Activated CD4-positive, alpha-beta T cell treated with anti-CD3 and anti-CD28 coated beads, Interleukin-2, amount 10 ng/mL, durations not matched to agents 7 days and 5 days (primary cell): ENCODE results near the gene SETD4. TPM values are rescaled to one million over a fixed set of nuclear protein-coding genes. Genes with fewer than 3 reads are reported as not detected.
"Not testable (repeated sequence)": the region's sequence is repeated elsewhere in the genome, so short reads cannot be mapped to it uniquely, and the experiment has no call there.

Experiments used
- CTCF ChIA-PET: fragments of 350-600 bp; sonication (Branson Sonifier 250); formaldehyde crosslinking; loops from one replicate; lab custom pipeline; 2021; ENCODE audit warnings: antibody characterized with exemption; lab: Charles Lee
- POLR2A ChIA-PET: fragments of 350-600 bp; sonication (Branson Sonifier 250); formaldehyde crosslinking; loops from one replicate; lab custom pipeline; 2021; ENCODE audit warnings: antibody characterized with exemption; lab: Charles Lee
- DNase-seq: peaks from one replicate; pipeline ENCODE4 v3.0.0-alpha.2; 2020
- H3K27ac Mint-ChIP-seq: one replicate; pipeline ENCODE4 v1.8.0; 2021; ENCODE audit warnings: mild to moderate bottlenecking, moderate library complexity, mixed read lengths
- H3K27me3 Mint-ChIP-seq: one replicate; pipeline ENCODE4 v1.8.0; 2021; ENCODE audit warnings: mixed read lengths
- H3K36me3 Mint-ChIP-seq: one replicate; pipeline ENCODE4 v1.8.0; 2021; ENCODE audit warnings: low read depth, mixed read lengths
- H3K4me1 Mint-ChIP-seq: one replicate; pipeline ENCODE4 v1.8.0; 2021; ENCODE audit warnings: mixed read lengths
- H3K4me3 Mint-ChIP-seq: one replicate; pipeline ENCODE4 v1.8.0; 2021; ENCODE audit warnings: mild to moderate bottlenecking, moderate library complexity, mixed read lengths
- H3K9me3 Mint-ChIP-seq: one replicate; pipeline ENCODE4 v1.8.0; 2021; ENCODE audit warnings: mixed read lengths
- total RNA-seq, 2 experiments: library from RNA; stranded (reverse); gene quantifications; one replicate each; pipeline ENCODE4 v1.2.3, GENCODE V29; 2021

SETD4 gene
- total RNA-seq, 2 experiments from 2014 or later, result 15.7 to 19.4 TPM

DNA sequence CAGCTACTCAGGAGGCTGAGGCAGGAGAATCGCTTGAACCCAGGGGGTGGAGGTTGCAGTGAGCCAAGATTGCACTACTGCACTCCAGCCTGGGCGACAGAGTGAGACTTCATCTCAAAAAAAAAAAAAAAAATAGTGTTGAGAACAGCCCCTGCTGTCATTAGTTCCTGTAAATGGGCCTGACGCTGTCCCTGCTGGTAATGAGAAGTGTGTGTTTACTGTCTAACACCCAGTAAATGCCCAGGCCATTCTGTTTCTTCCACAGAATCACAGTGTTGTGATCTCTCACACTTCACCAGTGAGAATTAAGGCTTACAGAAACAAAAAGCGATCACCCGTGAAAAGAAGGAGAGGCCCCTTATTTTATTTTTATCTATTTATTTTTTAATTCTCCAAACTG is 13.6 kb upstream of the SETD4 start:
- Mint-ChIP-seq H3K36me3 (peaks cover 54% of the 10 kb centered on the region), H3K4me1 (peaks cover 73% of the 10 kb centered on the region)
- CTCF ChIA-PET, result interaction anchor here (0.7 to 1.2 kb wide), 2 partner anchors 17 to 570 kb away, joined by 3 to 6 read pairs; no protein-coding TSS in a partner anchor
- POLR2A ChIA-PET, result interaction anchor here (0.6 kb wide), 1 partner anchor 330 kb away, joined by 3 read pairs; no protein-coding TSS in a partner anchor
- H3K4me3 Mint-ChIP-seq, DNase-seq, H3K27me3 Mint-ChIP-seq, H3K27ac Mint-ChIP-seq, H3K9me3 Mint-ChIP-seq: not testable (repeated sequence)

DNA sequence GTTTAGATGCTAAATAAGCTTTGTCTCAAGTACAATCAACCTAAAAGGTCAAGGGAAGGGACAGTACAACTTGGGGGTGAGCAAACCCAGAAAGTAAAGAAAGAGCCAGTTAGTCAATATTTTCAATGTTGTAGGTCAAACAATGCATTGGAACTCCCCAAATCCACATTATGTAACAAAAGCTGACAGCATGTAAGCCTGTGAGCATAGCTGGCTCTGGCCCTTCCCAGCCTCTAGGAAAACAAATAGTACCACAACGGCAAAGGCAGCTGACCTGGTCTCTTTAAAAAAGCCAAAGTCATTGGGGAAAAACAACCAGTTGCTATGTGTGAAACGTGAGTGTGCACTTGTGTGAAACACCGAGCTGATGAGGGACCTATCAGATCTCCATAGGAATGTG is 12.9 kb upstream of the SETD4 start:
- Mint-ChIP-seq H3K27ac (no peak overlapping the region), H3K27me3 (no peaks in the 10 kb centered on the region), H3K9me3 (peaks cover 8% of the 10 kb centered on the region), H3K4me1 (peaks cover 68% of the 10 kb centered on the region), H3K4me3 (no peak overlapping the region), H3K36me3 (peaks cover 51% of the 10 kb centered on the region)
- CTCF ChIA-PET, result interaction anchor here (1.2 kb wide), 1 partner anchor 17 kb away, joined by 3 read pairs; no protein-coding TSS in a partner anchor
- POLR2A ChIA-PET, result no interaction called here
- no peak for DNase-seq

DNA sequence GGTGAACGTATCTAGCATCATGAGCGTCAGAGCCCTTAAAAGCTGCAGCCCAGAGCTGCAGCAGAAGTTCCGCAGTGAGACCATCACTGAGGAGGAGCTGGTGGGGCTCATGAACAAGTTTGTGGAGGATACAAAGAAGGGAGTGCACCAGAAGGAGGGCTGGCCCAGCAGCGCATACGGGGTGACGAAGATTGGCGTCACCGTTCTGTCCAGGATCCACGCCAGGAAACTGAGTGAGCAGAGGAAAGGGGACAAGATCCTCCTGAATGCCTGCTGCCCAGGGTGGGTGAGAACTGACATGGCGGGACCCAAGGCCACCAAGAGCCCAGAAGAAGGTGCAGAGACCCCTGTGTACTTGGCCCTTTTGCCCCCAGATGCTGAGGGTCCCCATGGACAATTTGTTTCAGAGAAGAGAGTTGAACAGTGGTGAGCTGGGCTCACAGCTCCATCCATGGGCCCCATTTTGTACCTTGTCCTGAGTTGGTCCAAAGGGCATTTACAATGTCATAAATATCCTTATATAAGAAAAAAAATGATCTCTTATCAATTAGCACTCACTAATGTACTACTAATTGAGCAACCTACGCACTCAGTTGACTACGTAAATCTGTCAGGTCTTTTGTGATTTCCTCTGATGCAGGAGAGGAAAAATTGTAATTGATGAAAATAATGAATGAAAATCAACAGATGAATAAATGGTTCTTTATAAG is 12.3 kb upstream of the SETD4 start:
- Mint-ChIP-seq H3K4me1 (peaks cover 63% of the 10 kb centered on the region), H3K4me3 (no peak overlapping the region), H3K27ac (peak overlapping the region; percentile 28), H3K9me3 (peaks cover 10% of the 10 kb centered on the region), H3K36me3 (peaks cover 51% of the 10 kb centered on the region), H3K27me3 (peaks cover under 1% of the 10 kb centered on the region)
- CTCF ChIA-PET, result interaction anchor here (0.5 to 1.2 kb wide), 3 partner anchors 16 to 654 kb away, joined by 3 read pairs; no protein-coding TSS in a partner anchor
- POLR2A ChIA-PET, result no interaction called here
- DNase-seq, result no peak

DNA sequence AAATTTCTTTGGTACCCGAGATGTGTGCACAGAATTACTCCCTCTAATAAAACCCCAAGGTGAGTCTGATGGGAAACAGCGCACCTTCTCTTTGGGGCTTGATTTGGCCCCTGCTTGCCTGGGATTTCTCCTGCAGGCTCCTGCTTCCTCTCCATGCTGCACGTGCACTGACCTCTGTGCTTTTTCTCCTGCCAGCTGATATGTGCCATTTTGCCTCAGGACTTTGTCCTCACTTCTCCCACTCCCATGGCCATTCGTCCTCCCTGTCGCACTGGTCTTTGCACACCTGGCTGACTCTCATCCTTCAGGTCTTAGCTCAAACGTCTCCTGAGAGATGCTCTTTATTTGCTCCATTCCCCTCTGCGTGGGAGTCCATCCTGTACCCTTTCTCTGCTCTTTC is 10.7 kb upstream of the SETD4 start:
- H3K27ac Mint-ChIP-seq, result peak overlapping the region; percentile 90
- peaks cover 52% of the 10 kb centered on the region for H3K4me1 Mint-ChIP-seq
- no peak for DNase-seq
- POLR2A ChIA-PET, result no interaction called here
- peaks cover 50% of the 10 kb centered on the region for H3K36me3 Mint-ChIP-seq
- peaks cover 14% of the 10 kb centered on the region for H3K9me3 Mint-ChIP-seq
- CTCF ChIA-PET, result interaction anchor here (0.9 to 1.2 kb wide), 2 partner anchors 11 to 35 kb away, joined by 3 read pairs; no protein-coding TSS in a partner anchor
- H3K4me3 Mint-ChIP-seq, result peak overlapping the region; percentile 81
- H3K27me3 Mint-ChIP-seq, result peaks cover 4% of the 10 kb centered on the region

DNA sequence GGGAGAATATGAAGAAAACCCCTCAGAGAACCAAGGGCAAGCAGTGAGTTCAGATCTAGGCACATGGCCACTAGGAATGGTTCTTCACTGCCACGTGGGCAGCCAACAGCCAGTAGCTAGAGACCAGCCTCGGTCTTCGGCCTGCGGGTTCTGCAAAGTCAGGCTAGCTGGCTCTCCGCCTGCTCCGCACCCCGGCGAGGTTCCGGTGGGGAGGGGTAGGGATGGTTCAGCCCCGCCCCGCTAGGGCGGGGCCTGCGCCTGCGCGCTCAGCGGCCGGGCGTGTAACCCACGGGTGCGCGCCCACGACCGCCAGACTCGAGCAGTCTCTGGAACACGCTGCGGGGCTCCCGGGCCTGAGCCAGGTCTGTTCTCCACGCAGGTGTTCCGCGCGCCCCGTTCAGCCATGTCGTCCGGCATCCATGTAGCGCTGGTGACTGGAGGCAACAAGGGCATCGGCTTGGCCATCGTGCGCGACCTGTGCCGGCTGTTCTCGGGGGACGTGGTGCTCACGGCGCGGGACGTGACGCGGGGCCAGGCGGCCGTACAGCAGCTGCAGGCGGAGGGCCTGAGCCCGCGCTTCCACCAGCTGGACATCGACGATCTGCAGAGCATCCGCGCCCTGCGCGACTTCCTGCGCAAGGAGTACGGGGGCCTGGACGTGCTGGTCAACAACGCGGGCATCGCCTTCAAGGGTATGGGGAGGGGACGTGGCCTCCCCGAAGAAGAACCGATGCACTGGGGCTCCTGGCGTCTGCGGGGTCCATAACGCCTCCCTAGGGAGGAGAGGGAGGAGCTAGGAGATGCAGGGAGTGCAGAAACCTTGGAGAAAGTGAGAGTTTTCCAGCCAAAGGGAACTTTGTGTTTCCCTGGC is 9.6 kb upstream of the SETD4 start, which contains the start of gene CBR1:
Gene CBR1 (plus strand): TSS at position 312 of the 871 bp plus-strand sequence. CDS start 92 bp downstream, at position 404.
- peak; percentile 91 for DNase-seq
- Mint-ChIP-seq H3K27ac (peak within 1 kb of the TSS; percentile 90), H3K4me3 (peak within 1 kb of the TSS; percentile 81), H3K9me3 (peaks cover 16% of the 10 kb centered on the region), H3K36me3 (peaks cover 45% of the 10 kb centered on the region), H3K4me1 (peaks cover 49% of the 10 kb centered on the region), H3K27me3 (peaks cover 4% of the 10 kb centered on the region)
- POLR2A ChIA-PET, result interaction anchor here (0.5 to 0.6 kb wide), 2 partner anchors 10 to 67 kb away, joined by 3 to 5 read pairs; partner anchors contain the start of gene SETD4
- CTCF ChIA-PET, result interaction anchor here (0.8 to 1.6 kb wide), 6 partner anchors 8 to 18 kb away, joined by 3 to 6 read pairs (median 4); partner anchors contain the start of gene SETD4

DNA sequence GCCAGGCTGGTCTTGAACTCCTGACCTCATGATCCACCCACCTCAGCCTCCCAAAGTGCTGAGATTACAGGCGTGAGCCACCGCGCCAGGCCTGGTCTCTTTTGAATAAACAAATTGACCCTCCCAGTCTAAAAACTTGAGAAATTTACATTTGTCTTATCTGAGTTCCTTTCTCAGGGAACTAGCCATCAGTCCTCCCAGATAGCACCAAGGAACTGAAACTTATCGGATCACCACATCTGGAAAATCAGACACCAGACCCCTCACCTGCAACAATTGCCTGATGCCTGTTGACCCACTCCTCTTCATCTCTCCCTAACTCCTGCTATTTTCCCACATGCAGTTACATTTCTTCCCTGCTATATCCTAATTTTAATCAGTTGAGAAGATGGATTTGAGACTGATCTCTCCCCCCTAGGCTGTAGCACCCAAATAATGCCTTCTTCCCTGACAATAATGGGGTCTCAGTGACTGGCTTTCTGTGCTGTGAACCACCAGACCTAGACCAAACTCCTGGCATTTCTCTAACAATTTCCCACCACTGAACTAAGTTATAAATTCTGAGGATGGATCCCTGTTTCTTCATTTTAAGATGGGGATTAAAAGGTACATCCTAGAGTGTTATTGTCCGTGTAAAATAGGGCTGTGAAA is 8.5 kb upstream of the SETD4 start:
- Mint-ChIP-seq H3K27me3 (peaks cover 4% of the 10 kb centered on the region), H3K4me1 (peaks cover 49% of the 10 kb centered on the region), H3K9me3 (peaks cover 16% of the 10 kb centered on the region), H3K36me3 (peaks cover 45% of the 10 kb centered on the region), H3K27ac (peak overlapping the region; percentile 84), H3K4me3 (peak overlapping the region; percentile 81)
- ChIA-PET POLR2A (interaction anchor here (0.5 kb wide), 1 partner anchor 68 kb away, joined by 5 read pairs; no protein-coding TSS in a partner anchor), CTCF (interaction anchor here (0.7 to 2.1 kb wide), 6 partner anchors 8 to 552 kb away, joined by 3 to 8 read pairs (median 4); partner anchors contain the start of gene SETD4)
- DNase-seq, result no peak

DNA sequence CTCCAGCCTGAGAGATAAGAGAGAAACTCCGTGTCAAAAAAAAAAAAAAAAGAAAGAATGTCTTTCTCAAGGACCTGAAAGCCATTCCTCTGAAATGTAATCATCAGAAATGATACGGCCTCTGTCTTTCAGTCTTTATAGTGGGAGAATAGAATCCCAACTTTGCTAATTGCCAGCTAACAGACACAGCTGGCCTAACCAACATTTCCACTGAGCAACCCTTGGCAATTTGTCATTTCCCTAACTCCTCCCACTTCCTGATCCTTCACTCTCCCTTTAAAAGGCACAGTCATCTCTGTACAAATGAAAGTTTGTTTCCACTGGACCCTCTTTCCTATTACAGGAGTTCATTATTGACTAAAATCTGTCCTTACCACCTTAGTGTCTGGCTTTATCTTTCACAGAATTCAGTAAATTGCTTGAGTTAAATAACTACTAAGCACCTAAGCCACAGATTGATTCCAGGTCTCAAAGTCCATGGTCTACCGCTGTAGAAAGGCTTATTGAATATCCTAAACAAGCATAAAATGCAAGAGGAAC is 5.2 kb upstream of the SETD4 start:
- POLR2A ChIA-PET, result interaction anchor here (0.7 kb wide), 1 partner anchor 70 kb away, joined by 3 read pairs; no protein-coding TSS in a partner anchor
- H3K27ac Mint-ChIP-seq, result no peak overlapping the region
- CTCF ChIA-PET, result no interaction called here

DNA sequence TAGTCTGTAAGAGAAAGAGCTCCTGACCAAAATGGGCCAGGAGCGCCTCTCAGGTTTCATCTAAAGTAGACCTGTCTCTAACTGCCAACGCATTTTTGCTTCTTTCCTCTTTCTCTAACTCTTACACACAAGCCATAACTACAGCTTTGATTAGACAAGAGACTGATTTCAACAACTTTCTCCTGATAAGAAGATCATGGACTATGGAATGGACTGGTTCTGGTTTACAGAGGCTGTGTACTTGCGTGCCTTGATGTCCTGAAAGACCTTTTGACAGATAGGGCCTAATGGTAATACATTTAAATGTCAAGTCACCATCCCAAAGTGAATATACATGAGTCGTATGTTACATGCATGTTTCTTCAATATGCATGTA is 3.7 kb upstream of the SETD4 start:
- CTCF ChIA-PET, result no interaction called here
- no peak for DNase-seq
- Mint-ChIP-seq H3K4me1 (peaks cover 22% of the 10 kb centered on the region), H3K9me3 (peaks cover 12% of the 10 kb centered on the region), H3K27me3 (peaks cover 4% of the 10 kb centered on the region), H3K27ac (no peak overlapping the region), H3K36me3 (peaks cover 9% of the 10 kb centered on the region), H3K4me3 (no peak overlapping the region)
- POLR2A ChIA-PET, result no interaction called here

More for the DNA sequence above, 5.2 kb upstream of the SETD4 start:
- Mint-ChIP-seq H3K4me1 (peaks cover 30% of the 10 kb centered on the region), H3K36me3 (peaks cover 16% of the 10 kb centered on the region), H3K4me3 (no peak overlapping the region), H3K27me3 (peaks cover 4% of the 10 kb centered on the region), H3K9me3 (peaks cover 16% of the 10 kb centered on the region)
- DNase-seq, result peak; percentile 24

DNA sequence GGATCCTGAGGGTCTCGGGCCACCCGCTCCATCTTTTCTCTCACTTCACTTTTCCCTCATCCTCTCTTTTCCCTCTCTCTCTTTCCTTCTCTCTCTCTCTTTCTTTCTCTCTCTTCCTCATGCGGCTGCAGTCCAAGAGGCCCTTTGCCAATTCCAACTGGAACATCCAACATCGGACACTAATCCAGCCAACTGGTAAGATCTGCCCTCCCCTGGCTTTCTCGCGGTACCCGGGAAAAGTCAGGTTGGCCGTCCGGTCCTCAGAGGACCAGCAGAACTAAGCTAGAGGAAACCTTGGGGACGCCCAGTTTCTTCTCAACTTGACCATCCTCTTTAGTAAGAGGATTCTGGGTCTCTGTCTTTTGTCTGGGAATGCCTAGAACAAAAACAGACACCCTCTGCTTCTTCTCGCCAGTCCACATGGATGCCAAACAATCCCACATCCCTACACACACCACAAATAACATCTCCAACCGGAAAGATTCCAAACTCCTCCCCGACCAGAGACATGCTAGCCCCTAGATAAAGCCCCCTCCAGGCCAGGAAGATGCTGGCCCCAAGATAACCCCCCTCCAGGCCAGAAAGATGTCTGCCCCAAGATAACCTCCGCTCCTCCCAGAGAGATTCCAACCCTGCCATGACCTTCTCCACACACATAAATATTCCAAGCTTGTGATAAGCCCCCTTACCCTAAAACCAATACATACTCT is 3.2 kb upstream of the SETD4 start:
- Mint-ChIP-seq H3K36me3 (peaks cover 7% of the 10 kb centered on the region), H3K27me3 (peaks cover 4% of the 10 kb centered on the region), H3K4me3 (no peak overlapping the region), H3K4me1 (peaks cover 24% of the 10 kb centered on the region), H3K9me3 (peaks cover 8% of the 10 kb centered on the region), H3K27ac (no peak overlapping the region)
- ChIA-PET POLR2A (no interaction called here), CTCF (no interaction called here)
- DNase-seq, result no peak

DNA sequence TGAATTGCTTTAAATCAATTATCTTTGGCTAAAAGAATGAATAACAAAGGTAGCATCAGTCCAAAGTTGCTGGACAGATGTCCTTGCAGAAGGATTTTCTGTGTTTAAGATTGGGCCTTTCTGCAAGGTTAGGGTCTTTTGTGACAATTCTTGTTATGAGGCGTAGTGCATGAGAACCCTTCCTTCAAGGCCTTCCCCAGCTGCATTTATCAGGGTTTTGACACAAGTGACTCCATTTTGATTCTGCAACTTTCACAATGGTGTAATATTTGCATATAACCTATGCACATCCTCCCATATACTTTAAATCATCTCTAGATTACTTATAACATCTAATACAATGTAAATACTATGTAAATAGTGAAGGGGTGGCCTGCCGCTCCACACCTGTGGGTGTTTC is 1.1 kb upstream of the SETD4 start:
- Mint-ChIP-seq H3K9me3 (peaks cover 2% of the 10 kb centered on the region), H3K4me1 (peaks cover 38% of the 10 kb centered on the region), H3K27me3 (no peaks in the 10 kb centered on the region), H3K36me3 (peaks cover 21% of the 10 kb centered on the region), H3K27ac (no peak overlapping the region), H3K4me3 (peak overlapping the region; percentile 83)
- ChIA-PET POLR2A (no interaction called here), CTCF (no interaction called here)
- DNase-seq, result no peak

DNA sequence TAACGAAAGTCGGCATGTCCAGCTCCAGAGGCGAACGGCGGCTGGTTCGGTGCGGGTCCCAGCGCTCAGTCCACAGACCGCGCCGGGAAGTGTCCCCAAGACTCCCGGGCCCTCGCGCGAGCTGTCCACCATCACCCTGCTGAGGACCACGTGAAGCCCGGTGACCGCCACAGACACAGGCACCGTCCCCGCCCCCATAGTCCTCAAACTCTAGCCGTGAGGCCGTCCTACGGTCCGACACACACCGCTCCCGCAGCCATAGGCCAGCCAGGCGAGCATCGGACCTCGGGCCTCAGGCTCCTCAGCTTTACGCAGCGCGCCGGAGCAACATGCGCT is 535 bp downstream of the SETD4 start:
- peaks cover 40% of the 10 kb centered on the region for H3K4me1 Mint-ChIP-seq
- peak overlapping the region; percentile 83 for H3K4me3 Mint-ChIP-seq
- H3K9me3 Mint-ChIP-seq, result no peaks in the 10 kb centered on the region
- H3K36me3 Mint-ChIP-seq, result peaks cover 37% of the 10 kb centered on the region
- DNase-seq, result no peak
- POLR2A ChIA-PET, result interaction anchor here (0.6 to 0.8 kb wide), 2 partner anchors 10 to 62 kb away, joined by 3 to 4 read pairs; partner anchors contain the start of gene CBR1
- H3K27me3 Mint-ChIP-seq, result no peaks in the 10 kb centered on the region
- CTCF ChIA-PET, result interaction anchor here (0.6 to 1.2 kb wide), 6 partner anchors 9 to 240 kb away, joined by 3 to 6 read pairs (median 4); partner anchors contain the start of gene CBR1
- peak overlapping the region; percentile 92 for H3K27ac Mint-ChIP-seq
